Mesenchymal stem cell (in vitro differentiated cells and primary cell): ENCODE results near the gene LOXL3. TPM values are rescaled to one million over a fixed set of nuclear protein-coding genes. Genes with fewer than 3 reads are reported as not detected.

Experiments
- DNase-seq: peaks from one replicate; pipeline ENCODE4 v3.0.0-alpha.2; 2013
- H2AFZ ChIP-seq: one replicate; pipeline ENCODE4 v1.6.1; 2013; ENCODE audit warnings: low read depth, mild to moderate bottlenecking, control low read depth, inconsistent platforms, low read length, moderate library complexity
- H2AK5ac ChIP-seq: 2 replicates; pipeline ENCODE4 v1.6.1; 2013; ENCODE audit warnings: low read length, moderate library complexity, mild to moderate bottlenecking, inconsistent platforms; ENCODE audit not compliant: severe bottlenecking
- H2BK120ac ChIP-seq: one replicate; pipeline ENCODE4 v1.6.1; 2013; ENCODE audit warnings: low read depth, mild to moderate bottlenecking, inconsistent platforms, low read length, moderate library complexity
- H2BK12ac ChIP-seq, 2 experiments: one replicate each; pipeline ENCODE4 v1.6.1; 2013; ENCODE audit warnings: inconsistent platforms in 2 of 2, low read length in 2 of 2, mild to moderate bottlenecking in 2 of 2, moderate library complexity in 2 of 2, control low read depth in 1 of 2
- H2BK15ac ChIP-seq: one replicate; pipeline ENCODE4 v1.6.1; 2013; ENCODE audit warnings: mild to moderate bottlenecking, low read depth, inconsistent platforms; ENCODE audit not compliant: poor library complexity, severe bottlenecking
- H2BK5ac ChIP-seq: 2 replicates; pipeline ENCODE4 v1.6.1; 2013; ENCODE audit warnings: low read depth, mild to moderate bottlenecking, low read length, control low read depth, inconsistent platforms; ENCODE audit not compliant: poor library complexity, severe bottlenecking
- H3K14ac ChIP-seq, 2 experiments: one replicate each; pipeline ENCODE4 v1.6.1; 2013; ENCODE audit warnings: inconsistent platforms in 2 of 2, low read length in 2 of 2, control low read depth in 1 of 2, mild to moderate bottlenecking in 1 of 2, moderate library complexity in 1 of 2
- H3K18ac ChIP-seq, 2 experiments: one replicate each; pipeline ENCODE4 v1.6.1; 2013; ENCODE audit warnings: inconsistent platforms in 2 of 2, low read length in 2 of 2, control low read depth in 1 of 2, low read depth in 1 of 2, mild to moderate bottlenecking in 1 of 2
- H3K23ac ChIP-seq, 2 experiments: one replicate each; pipeline ENCODE4 v1.6.1; 2013; ENCODE audit warnings: inconsistent platforms in 2 of 2, low read length in 2 of 2, mild to moderate bottlenecking in 2 of 2, moderate library complexity in 2 of 2, control low read depth in 1 of 2
- H3K27ac ChIP-seq: 2 replicates; pipeline ENCODE4 v1.5.1; 2013; ENCODE audit warnings: mild to moderate bottlenecking, moderate library complexity, low read length, control low read depth, inconsistent platforms; ENCODE audit not compliant: poor library complexity, severe bottlenecking
- H3K27me3 ChIP-seq, 2 experiments: 2 replicates each; pipeline versions ENCODE4 v1.6.1 to v1.7.0; 2013; ENCODE audit warnings: low read length in 2 of 2, mild to moderate bottlenecking in 2 of 2, moderate library complexity in 2 of 2, control low read depth in 1 of 2, inconsistent platforms in 1 of 2; ENCODE audit not compliant: control insufficient read depth in 1 of 2, insufficient read depth in 1 of 2
- H3K36me3 ChIP-seq, 2 experiments: 2 replicates each; pipeline versions ENCODE4 v1.6.1 to v1.7.0; 2013; ENCODE audit warnings: low read length in 2 of 2, control low read depth in 1 of 2, inconsistent platforms in 1 of 2, low read depth in 1 of 2, mild to moderate bottlenecking in 1 of 2; ENCODE audit not compliant: insufficient read depth in 2 of 2, control insufficient read depth in 1 of 2
- H3K4ac ChIP-seq, 2 experiments: one replicate each; pipeline ENCODE4 v1.6.1; 2013; ENCODE audit warnings: inconsistent platforms in 2 of 2, low read length in 2 of 2, mild to moderate bottlenecking in 2 of 2, moderate library complexity in 2 of 2, control low read depth in 1 of 2, low read depth in 1 of 2
- H3K4me1 ChIP-seq: 2 replicates; pipeline ENCODE4 v1.6.1; 2013; ENCODE audit warnings: low read depth, low read length, control low read depth; ENCODE audit not compliant: control insufficient read depth, insufficient read depth
- H3K4me2 ChIP-seq: 2 replicates; pipeline ENCODE4 v1.6.1; 2013; ENCODE audit warnings: low read length, mild to moderate bottlenecking, inconsistent platforms; ENCODE audit not compliant: poor library complexity, severe bottlenecking
- H3K4me3 ChIP-seq, 2 experiments: 2 replicates each; pipeline versions ENCODE4 v1.5.1 to v1.7.0; 2013; ENCODE audit warnings: low read length in 2 of 2, mild to moderate bottlenecking in 2 of 2, control low read depth in 1 of 2, low read depth in 1 of 2; ENCODE audit not compliant: insufficient read depth in 1 of 2
- H3K79me1 ChIP-seq: replicated peaks from 2 replicates; pipeline ENCODE4 v1.6.1; 2013; ENCODE audit warnings: mild to moderate bottlenecking, control low read depth, low read length, inconsistent platforms; ENCODE audit not compliant: poor library complexity, severe bottlenecking
- H3K9ac ChIP-seq: 2 replicates; pipeline ENCODE4 v1.7.0; 2013; ENCODE audit warnings: mild to moderate bottlenecking, low read length, moderate library complexity
- H3K9me3 ChIP-seq: 2 replicates; pipeline ENCODE4 v1.7.0; 2013; ENCODE audit warnings: mild to moderate bottlenecking, low read length; ENCODE audit not compliant: control insufficient read depth
- H4K8ac ChIP-seq: one replicate; pipeline ENCODE4 v1.6.1; 2013; ENCODE audit warnings: inconsistent platforms, mild to moderate bottlenecking, low read length, moderate library complexity
- H4K91ac ChIP-seq: one replicate; pipeline ENCODE4 v1.6.1; 2013; ENCODE audit warnings: mild to moderate bottlenecking, low read length, inconsistent platforms
- WGBS: methylation state at CpG from one replicate; pipeline ENCODE4 v1.1.7; 2013; ENCODE audit warnings: mixed read lengths; 5-methylcytosine and 5-hydroxymethylcytosine counted together
- polyA plus RNA-seq, 2 experiments: library from polyadenylated mRNA; stranded (reverse); fragments of 200-250 nt; gene quantifications; one replicate each; pipeline ENCODE4 v1.2.3, GENCODE V29; 2013

The LOXL3 gene
- 11.7 TPM for polyA plus RNA-seq (2013, experiment 1 of 2)
- polyA plus RNA-seq (2013, experiment 2 of 2): 11.7 TPM

- Histone ChIP-seq H2BK12ac (peak within 1 kb of the TSS; percentile 59 to 88), H3K23ac (peak within 1 kb of the TSS in 1 of 2 experiments; percentile 92), H3K4me1 (peaks cover 26% of the 10 kb centered on the region), H2BK15ac (peak within 1 kb of the TSS; percentile 85), H2BK5ac (no peak within 1 kb of the TSS), H3K79me1 (peaks cover 30% of the 10 kb centered on the region), H2AK5ac (peak within 1 kb of the TSS; percentile 23), H3K27ac (peak within 1 kb of the TSS; percentile 70), H3K9me3 (no peaks in the 10 kb centered on the region), H4K8ac (peak within 1 kb of the TSS; percentile 91), H3K27me3 (no peaks in the 10 kb centered on the region), H3K9ac (peak within 1 kb of the TSS; percentile 93), H3K18ac (peak within 1 kb of the TSS; percentile 69 to 97), H3K4ac (peak within 1 kb of the TSS; percentile 18 to 81), H2BK120ac (peak within 1 kb of the TSS; percentile 91), H3K4me2 (peak within 1 kb of the TSS; percentile 82), H2AFZ (peak within 1 kb of the TSS; percentile 78), H3K14ac (peak within 1 kb of the TSS in 1 of 2 experiments; percentile 97), H4K91ac (peak within 1 kb of the TSS; percentile 92), H3K4me3 (peak within 1 kb of the TSS; percentile 66 to 99), H3K36me3 (peaks cover 13 to 22% of the 10 kb centered on the region in 2 experiments)
- under 1% methylated on average over 58 of the region's 73 CpGs for WGBS
- DNase-seq: peak; percentile 94
These were observed at the start of gene LOXL3, which contains the start of gene DOK1 for GRCh38 chr2:74553892-74554819. LOXL3 (minus strand) TSS chr2:74553942; CDS start chr2:74552634, 1,308 bp downstream. DOK1 (plus strand) TSS chr2:74554720; CDS start chr2:74554755, 35 bp downstream.

- Histone ChIP-seq H2BK120ac (no peak overlapping the region), H2BK15ac (no peak overlapping the region), H3K23ac (no peak overlapping the region), H3K9me3 (no peaks in the 10 kb centered on the region), H3K27ac (no peak overlapping the region), H2AK5ac (no peak overlapping the region), H2AFZ (no peak overlapping the region), H4K8ac (no peak overlapping the region), H3K4me3 (no peak overlapping the region), H3K9ac (no peak overlapping the region), H3K27me3 (peaks cover 18 to 34% of the 10 kb centered on the region in 2 experiments), H3K36me3 (no peaks in the 10 kb centered on the region), H3K14ac (no peak overlapping the region), H3K4ac (no peak overlapping the region), H2BK5ac (no peak overlapping the region), H2BK12ac (no peak overlapping the region), H3K79me1 (no peaks in the 10 kb centered on the region), H3K4me1 (no peaks in the 10 kb centered on the region), H3K18ac (no peak overlapping the region), H3K4me2 (no peak overlapping the region), H4K91ac (no peak overlapping the region)
- WGBS: 0% methylated on average over 1 of the region's 1 CpG
- DNase-seq: peak; percentile 57
These were observed 49.0 kb upstream of the LOXL3 start for GRCh38 chr2:74602586-74603281.

GRCh38 chr2:74599676-74600075, 45.9 kb upstream of the LOXL3 start:
- Histone ChIP-seq H3K4me2 (no peak overlapping the region), H3K27me3 (peaks cover 18 to 28% of the 10 kb centered on the region in 2 experiments), H3K4me3 (no peak overlapping the region), H2AK5ac (no peak overlapping the region), H3K9me3 (no peaks in the 10 kb centered on the region), H4K8ac (no peak overlapping the region), H3K9ac (no peak overlapping the region), H2AFZ (no peak overlapping the region), H2BK15ac (no peak overlapping the region), H2BK5ac (no peak overlapping the region), H3K4ac (no peak overlapping the region), H4K91ac (no peak overlapping the region), H3K14ac (no peak overlapping the region), H2BK120ac (no peak overlapping the region), H3K79me1 (no peaks in the 10 kb centered on the region), H3K23ac (no peak overlapping the region), H3K27ac (no peak overlapping the region), H3K4me1 (no peaks in the 10 kb centered on the region), H3K36me3 (no peaks in the 10 kb centered on the region), H2BK12ac (no peak overlapping the region), H3K18ac (no peak overlapping the region)
- DNase-seq: no peak
- WGBS: 50% methylated on average over 1 of the region's 3 CpGs

- H3K18ac ChIP-seq: no peak overlapping the region
- WGBS: 45% methylated on average over 1 of the region's 1 CpG
These were observed 43.7 kb upstream of the LOXL3 start for GRCh38 chr2:74597410-74597809.

More at GRCh38 chr2:74597410-74597809, 43.7 kb upstream of the LOXL3 start:
- H3K9ac ChIP-seq: no peak overlapping the region
- H2AFZ ChIP-seq: no peak overlapping the region
- H2BK5ac ChIP-seq: no peak overlapping the region
- H2BK15ac ChIP-seq: no peak overlapping the region
- no peak for DNase-seq
- H3K36me3 ChIP-seq: no peaks in the 10 kb centered on the region
- peaks cover 13 to 16% of the 10 kb centered on the region in 2 experiments for H3K27me3 ChIP-seq
- no peak overlapping the region for H3K4me2 ChIP-seq
- no peaks in the 10 kb centered on the region for H3K4me1 ChIP-seq
- H3K4me3 ChIP-seq: no peak overlapping the region
- no peak overlapping the region for H3K14ac ChIP-seq
- H2AK5ac ChIP-seq: no peak overlapping the region
- H3K79me1 ChIP-seq: no peaks in the 10 kb centered on the region
- H3K9me3 ChIP-seq: no peaks in the 10 kb centered on the region
- no peak overlapping the region for H2BK120ac ChIP-seq
- H4K8ac ChIP-seq: no peak overlapping the region
- H3K4ac ChIP-seq: no peak overlapping the region
- no peak overlapping the region for H3K27ac ChIP-seq
- H4K91ac ChIP-seq: no peak overlapping the region
- H3K23ac ChIP-seq: no peak overlapping the region
- no peak overlapping the region for H2BK12ac ChIP-seq
